GM19238 (cell line): Measurements from ENCODE around the gene FBXL7.

Source experiments
- DNase-seq: peaks from one replicate; pipeline ENCODE4 v3.0.0; 2011; ENCODE audit warnings: low spot score; ENCODE audit not compliant: insufficient read length

Gene FBXL7

DNA sequence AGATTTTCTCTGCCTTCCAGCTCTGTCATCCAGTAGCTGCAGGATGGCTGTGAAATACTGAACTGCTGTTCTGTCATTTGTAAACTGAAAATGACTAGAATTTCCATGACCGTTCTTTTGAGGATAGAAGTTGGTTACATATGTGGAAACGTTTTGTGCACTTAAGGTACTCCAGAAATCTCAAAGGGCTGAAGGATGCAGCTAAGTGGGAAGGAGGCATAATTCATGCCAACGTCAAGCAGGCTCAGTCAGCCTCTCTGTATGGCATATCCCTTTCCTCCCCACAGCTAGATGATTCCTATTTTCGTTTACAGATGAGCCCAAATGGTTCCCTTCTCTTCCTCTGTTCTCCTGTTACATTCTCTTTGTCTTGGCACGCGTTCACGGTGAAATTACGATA is 257.6 kb downstream of the FBXL7 start:
- DNase-seq, result no peak

DNA sequence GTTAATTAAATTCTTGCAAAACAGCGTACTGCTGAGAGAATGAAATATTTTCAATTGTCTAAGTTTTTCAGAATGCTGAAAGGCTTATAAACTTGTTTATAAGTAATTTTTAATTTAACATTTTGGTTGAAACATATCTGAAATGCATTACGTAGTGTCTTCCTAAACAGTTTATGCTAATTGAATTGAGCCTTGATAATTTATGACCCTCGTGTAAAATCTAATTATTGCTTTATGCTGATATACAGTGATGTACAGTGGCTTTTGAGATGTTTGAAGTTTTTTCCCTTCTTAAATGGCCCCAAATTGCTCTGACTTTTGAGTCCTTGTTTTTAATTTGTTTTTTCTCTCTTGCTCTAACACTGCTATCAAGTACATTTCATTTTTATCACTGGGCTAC is 262.7 kb downstream of the FBXL7 start:
- no peak for DNase-seq

DNA sequence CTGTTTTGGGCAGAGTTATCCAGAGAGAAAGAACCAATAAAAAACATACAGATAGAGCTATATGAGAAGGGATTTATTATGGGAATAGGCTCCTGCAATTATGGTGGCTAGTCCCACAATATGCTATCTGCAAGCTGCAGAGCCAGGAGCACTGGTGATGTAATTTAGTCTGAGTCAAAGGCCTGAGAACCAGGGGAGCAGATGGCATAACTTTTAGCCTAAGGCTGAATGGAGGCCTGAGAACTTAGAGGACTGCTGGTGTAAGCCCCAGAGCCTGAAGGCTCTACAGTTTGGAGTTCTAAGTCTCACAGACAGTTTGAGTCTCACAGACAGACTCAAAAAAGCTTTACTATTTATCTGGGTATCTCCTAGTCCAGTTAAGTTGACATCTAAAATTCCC is 263.8 kb downstream of the FBXL7 start:
- no peak for DNase-seq

DNA sequence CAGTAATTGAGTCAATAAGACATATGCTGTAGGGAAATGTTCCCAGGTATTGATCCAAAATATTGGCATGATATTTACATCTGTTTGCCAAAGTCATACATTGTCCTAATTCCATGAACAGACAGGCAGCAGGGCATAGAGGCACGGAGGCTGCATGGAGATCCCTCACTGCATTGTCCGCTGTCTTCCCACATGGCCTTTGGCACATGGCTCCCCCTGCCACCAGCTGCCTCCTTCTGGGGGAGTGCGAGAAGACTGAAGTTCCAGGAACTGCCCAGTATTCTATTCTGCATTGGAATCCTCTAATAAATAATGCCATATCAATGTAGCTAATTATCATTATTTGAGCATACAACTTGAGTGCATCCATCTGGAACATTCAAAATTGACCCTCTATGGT is 269.0 kb downstream of the FBXL7 start:
- DNase-seq, result no peak

DNA sequence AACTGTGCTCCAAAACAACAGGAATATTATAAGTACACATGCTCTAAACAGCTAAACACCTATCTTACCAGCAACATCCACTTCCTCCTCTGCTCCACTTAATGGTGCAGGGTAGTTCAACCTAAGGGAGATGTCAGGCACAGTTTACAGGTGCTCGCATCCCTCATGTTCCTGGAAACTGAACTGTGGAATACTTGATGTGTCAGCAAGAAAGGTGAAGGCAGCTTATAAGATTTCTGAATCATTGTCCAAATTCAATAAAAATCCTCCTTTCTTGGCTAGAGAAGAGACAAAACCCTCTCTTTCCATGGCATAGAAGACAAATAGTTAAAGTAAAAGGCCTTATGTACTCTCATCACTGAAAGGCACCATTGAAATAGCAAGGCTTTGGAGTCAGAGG is 272.2 kb downstream of the FBXL7 start:
- no peak for DNase-seq

DNA sequence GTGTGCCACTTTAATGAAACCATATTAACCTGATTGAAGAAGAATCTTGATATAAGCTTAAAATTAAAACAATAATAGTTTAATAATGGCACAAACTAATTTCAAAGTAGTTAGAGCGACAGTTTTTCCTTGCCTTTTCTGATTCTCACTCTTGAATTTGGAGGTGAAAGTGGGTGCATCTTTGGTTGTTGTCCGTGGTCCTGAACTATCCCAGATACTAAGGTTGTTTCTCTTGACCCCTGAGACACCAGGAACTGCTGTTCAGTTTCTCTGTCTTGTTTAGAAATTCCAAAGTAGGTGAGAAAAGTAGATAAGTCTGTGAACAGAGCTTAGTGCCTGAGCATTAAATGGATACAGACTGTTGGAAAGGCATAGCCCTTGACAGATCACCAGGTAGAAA is 274.7 kb downstream of the FBXL7 start:
- no peak for DNase-seq

DNA sequence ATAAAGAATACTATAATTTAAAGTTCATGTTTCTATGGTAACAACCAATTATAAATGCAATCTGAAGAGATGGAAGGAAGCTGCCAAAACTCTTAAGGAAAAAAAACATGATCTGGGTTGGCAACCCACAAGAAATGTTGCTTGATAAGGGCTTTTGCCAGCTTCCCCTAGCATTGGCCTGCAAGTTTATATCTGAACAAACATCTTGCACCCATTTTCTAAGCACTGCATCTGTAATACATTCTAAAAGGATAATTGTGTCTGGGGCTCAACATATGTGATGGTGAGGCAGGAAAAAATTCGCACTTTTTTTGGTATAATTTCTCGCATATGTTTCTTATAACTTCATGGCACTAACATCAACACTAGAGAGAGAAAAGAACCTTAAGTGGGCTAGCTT is 276.4 kb downstream of the FBXL7 start:
- no peak for DNase-seq

DNA sequence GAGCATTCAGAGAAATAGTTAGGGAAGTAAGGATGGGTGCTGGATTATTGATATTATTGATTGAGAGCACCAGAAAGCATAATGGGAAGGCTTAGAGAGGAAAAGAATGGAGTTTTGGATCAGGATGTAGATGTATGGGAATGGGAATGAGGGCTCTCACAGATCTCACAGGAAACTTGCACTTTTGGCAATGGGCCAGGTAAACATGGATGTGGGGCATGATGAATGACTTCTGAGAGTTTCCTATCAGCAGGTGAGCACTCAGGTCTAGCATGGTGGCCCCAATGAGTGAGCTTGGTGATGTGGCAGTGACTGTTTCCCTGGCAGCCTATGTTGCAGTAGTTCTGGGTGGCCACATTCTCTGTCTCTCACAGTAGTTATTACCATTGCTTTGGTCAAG is 283.8 kb downstream of the FBXL7 start:
- DNase-seq, result no peak

DNA sequence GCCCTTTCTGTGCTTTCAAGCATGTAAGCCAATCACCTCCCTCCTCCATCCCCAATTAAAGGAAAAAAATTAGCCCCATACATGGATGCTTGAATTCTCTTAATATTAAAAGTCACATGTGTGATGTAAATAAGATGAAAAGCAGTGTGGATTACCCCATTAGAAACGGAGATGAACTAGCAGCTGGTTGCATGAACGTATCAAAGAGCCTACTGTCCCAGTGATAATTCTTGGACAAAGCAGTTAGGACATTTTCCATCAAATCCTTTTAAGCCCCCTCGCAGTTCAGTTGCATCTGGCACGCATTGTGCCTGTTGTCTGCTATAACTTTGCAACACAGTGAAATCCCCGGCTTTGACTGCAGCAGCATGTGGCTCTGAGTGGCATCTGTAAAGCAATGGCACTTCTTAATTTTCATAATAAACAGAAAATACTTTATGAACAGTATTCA is 285.6 kb downstream of the FBXL7 start:
- no peak for DNase-seq

DNA sequence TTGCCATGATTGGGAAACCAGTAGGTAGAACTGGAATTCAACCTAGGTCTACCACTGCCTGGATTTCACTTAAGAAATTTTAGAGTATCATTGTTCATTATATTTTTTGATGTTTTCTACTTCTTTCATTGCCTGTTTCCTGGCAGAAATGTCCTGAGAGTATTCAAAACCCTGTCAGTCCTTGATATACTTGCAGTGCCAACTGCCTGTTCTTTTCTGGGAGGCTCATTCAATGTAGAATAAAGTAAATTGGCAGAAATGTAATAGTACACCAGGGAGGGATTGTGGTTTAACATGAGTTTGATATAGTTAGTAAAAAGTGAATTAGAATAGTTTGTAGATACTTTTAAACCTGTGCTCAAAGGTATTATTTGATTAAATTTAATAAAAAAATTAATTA is 286.3 kb downstream of the FBXL7 start:
- DNase-seq, result no peak

DNA sequence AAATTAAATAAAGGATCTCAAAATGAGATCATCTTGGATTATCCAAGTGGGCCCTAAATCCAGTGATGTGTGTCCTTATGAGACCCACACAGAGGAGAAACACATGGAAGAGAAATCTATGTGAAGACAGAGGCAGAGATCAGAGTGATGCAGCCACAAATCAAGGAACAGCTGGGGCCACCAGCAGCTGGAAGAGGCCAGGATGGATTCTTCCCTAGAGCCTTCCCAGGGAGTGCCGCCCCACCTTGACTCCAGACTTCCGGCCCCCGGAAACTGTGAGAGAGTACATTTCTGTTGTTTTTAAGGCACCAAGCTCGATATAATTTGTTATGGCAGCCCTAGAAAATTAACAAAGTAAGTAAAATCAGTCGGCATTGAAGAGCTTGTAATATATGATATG is 286.9 kb downstream of the FBXL7 start:
- no peak for DNase-seq

DNA sequence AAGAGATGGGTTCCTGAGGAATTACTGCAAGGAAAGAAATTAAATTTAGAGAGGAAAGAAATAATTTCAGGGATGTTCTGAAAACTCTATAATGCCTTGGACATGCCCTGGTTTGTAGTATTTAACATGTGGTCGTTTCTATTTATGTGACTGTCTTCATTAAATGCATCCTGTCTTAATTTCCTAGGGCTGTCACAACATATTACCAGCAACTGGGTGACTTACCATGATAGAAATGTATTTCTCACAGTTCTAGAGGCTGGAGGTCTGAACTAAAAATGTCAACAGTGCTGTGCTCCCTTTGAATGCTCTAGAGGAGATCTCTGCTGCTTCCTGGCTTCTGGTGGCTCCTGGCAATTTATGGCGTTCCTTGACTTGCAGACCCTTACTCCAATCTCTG is 287.7 kb downstream of the FBXL7 start:
- no peak for DNase-seq

DNA sequence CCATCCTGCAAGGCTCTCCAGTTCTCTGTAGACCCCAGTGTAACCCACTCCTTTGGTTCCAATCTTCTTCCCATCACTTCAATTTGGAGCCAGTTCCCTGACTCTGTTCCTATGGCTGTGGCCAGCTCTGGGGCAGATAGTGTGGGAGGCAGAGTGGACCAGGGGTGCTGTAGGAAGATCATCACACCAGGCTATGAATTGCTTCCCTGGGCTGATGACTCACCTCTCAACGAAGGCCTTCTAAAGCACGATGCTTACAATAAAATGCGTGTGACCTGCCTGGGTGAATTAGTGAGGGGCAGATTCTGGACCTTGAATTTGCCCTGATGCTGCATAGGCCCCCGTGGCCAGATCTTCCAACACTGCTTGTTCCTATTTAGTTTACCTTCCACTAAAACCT is 289.7 kb downstream of the FBXL7 start:
- no peak for DNase-seq

DNA sequence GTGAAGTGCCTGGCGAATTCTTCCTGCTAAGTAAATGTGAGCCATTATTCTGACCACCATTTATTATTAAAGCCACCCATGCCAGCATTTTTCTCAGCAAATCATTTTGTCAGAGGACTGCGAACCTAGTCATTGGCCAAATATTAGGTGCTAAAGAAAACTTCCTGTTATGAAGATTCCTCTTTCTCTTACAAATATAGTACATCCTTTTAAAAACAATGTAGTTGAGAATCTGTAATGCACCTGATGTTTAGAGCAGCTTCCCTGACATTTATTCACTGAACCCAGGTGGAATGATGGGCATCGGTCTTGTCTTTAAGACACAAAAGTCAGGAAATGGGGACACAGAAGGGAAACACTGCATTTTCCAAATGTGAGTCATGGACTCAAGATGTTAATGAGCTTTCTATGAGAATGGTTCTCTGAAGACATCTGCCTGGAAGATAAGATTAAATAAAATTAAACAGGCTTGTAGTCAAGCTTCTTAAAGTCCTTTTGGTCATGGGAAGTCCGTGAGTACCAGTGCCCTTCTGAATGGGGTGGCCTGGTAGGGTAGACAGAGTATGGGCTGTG is 290.6 kb downstream of the FBXL7 start:
- DNase-seq, result no peak

DNA sequence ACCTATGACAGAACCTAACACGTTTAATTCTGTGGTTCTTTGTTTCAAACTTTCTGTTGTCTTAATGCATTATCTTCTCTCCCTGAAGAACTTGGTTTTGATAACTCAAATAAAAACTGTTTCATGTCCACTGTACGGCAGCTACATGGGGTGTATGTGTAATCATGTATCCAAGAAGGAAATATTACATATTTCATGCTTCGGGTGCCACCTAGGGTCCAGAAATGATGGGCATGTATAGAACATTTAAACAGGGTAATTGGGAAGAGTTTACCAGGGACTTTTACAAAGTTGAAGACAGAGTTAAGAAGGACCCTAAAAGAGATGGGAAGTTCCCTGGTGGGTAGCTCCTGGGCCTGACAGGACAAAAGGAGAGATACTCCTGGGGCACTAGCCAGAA is 291.3 kb downstream of the FBXL7 start:
- no peak for DNase-seq

DNA sequence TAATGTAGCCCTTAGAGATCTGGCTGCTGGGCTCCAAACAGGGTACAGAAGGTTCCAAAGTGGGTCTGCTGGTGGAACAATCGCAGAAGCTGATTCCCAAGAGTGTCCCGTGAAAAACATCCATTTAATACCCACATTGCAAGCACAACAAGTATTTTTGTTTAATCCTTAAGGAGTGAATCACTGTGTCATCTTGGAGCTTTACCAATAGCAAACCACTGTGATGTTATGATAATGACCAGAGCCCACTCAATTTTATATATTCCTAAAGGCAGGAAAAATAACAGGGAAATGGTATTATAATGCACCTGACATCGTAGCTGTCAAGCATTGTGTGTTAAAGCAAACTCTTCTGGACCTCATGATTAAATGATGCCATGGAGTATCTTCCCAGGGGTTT is 291.9 kb downstream of the FBXL7 start:
- no peak for DNase-seq

DNA sequence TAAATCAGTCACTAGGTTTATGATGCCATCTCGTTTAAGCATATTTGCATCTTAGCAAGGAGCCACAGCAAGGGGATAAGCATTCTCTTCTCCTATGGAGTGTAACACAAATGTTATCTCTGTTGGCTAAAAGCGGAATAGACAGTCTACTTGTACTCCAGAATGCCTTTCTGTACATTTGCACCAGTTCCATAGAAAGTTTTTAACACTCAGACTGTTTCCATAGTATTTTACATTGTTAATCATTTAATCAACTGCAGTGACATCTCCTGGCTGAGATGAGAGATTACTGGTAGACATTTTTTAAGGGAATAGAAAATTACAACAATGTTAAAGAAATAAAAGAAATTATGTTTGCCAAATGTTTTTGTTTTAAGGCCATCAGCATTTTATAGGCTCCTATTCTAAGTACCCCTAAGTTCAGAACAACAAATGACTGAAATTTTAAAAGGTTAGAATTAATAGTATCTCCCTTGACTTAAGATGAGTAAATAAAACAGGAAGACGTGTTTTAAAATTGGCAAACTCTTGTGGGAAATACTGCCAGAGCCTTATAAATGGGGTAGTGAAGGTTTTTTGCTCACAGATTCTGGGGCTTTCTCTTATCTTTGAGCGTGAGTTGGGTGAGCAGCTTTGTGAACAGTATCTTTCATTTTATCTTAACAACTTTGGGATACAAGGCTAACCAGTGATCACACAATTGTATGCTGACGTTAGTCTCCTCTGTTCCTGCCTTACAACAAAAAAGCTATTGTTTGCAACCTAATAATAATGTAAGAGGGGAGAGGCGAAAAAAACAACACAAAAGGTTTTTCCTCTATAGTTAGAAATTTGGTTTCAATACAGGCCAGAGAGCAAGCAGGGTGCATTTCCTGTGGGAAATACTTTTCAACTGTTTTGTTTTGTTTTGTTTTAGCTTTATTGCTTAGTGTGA is 294.3 kb downstream of the FBXL7 start:
- no peak for DNase-seq

DNA sequence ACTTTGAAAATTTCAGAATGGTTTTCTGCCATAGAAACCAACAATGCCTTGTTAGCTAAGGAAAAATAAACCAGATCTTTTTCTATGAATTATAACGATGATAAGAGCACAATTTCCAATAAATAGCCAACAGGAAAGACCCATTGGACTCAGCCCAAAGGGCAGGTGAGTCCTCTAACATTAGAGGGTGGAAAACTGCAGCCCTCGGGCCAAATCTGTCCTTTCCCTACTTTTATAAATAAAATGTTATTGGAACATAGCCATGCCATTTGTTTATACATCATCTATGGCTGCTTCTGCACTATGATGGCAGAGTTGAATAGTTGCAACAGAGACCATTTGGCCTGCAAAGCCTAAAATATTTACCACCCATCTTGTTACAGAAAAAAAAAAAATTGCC is 296.1 kb downstream of the FBXL7 start:
- no peak for DNase-seq

DNA sequence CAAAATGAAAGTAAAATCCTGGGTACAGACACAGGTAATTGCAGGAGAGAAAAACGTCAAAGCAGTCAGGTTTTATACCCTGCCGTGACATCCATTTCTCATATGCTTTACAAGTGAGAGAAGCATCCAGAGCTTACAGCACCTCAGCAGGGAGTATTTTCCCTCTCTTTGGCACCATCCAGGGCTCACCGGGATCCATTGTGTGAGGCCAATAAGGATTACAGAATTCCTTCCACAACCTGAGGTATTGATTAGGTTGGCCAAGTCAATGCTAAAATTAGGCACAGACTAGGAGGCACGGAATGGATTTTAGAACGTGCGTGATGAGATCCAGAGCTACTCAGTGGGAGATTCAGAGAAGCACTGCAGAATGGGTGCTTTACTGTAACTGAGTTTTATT is 296.6 kb downstream of the FBXL7 start:
- no peak for DNase-seq

DNA sequence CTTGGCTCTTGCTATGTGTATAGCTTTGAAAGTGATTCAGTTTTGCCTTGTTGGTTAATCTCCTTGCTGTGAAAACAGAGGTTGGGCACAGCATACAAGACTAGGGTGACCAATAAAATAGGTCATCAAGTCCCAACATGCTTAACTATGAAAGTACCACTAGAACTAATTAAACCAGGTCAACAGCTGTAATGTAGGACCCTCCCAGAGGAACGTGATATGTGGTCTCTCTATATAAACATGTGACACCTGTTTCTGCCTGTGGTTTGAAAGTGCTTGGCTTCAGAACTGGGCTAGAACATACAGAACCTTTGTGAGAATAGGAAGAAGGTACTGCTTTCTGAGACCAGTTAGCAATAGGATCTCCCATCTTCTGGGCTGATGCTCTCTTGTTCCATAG is 297.1 kb downstream of the FBXL7 start:
- no peak for DNase-seq

DNA sequence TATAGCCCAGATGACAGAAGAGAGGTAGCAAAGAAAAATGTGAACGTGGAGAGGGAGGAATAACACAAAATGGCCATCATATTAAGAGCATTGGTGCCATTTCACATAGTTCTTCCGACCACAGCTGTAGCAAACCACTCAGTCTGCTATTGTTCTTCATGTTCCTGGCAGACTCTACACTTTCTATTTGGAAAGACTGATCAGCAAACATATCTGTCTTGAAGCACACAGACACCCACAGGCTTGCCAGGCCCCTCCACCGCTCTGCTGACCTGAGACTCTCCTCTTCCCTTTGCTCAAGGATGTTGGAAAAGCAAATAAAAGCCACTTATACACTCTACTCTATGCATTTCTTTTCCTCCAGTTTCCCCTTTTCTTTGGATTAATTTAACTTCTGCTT is 298.0 kb downstream of the FBXL7 start:
- DNase-seq, result no peak

DNA sequence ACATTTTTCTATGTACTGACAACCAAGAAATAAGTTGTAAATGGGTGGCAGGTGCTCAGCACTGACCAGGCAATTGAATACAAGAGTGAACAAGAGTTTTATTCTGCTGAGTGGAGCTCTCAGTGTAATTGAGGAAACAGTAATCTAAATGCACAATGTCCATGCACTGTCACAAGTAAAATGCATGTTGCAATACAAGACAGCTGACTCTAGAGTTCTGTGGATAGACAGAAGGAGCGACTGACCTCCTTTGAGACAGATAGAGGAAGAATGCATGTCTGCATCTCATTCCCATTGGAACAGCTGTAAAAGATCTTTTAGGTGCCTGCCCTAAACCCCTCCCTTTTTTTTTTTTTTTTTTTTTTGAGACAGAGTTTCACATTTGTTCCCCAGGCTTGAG is 299.0 kb downstream of the FBXL7 start:
- DNase-seq, result no peak

DNA sequence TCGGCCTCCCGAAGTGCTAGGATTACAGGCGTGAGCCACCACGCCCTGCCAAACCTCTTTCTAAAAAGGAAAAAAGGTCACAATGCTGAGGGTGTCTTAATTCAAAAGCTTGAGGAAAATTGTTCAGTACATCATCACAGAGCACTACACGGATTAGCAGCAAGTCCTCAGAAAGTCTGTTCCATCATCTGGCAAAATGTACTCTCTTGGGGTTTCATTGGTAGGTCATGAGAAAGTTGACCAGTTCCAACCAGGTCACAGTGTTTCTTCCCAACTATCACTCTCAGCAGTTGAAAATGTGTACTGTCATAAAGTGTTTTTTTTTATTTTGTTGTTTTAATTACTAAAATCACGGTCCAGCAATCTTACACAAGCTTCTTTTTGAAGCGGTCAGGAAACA is 299.6 kb downstream of the FBXL7 start:
- no peak for DNase-seq
